ENCODE data around the gene MEIS1. TPM values are rescaled to one million over a fixed set of nuclear protein-coding genes. Genes with fewer than 3 reads are reported as not detected.

The MEIS1 gene
- total and polyA plus RNA-seq, 2 experiments from 2014 or later, result 0.16 to 0.28 TPM

DNA sequence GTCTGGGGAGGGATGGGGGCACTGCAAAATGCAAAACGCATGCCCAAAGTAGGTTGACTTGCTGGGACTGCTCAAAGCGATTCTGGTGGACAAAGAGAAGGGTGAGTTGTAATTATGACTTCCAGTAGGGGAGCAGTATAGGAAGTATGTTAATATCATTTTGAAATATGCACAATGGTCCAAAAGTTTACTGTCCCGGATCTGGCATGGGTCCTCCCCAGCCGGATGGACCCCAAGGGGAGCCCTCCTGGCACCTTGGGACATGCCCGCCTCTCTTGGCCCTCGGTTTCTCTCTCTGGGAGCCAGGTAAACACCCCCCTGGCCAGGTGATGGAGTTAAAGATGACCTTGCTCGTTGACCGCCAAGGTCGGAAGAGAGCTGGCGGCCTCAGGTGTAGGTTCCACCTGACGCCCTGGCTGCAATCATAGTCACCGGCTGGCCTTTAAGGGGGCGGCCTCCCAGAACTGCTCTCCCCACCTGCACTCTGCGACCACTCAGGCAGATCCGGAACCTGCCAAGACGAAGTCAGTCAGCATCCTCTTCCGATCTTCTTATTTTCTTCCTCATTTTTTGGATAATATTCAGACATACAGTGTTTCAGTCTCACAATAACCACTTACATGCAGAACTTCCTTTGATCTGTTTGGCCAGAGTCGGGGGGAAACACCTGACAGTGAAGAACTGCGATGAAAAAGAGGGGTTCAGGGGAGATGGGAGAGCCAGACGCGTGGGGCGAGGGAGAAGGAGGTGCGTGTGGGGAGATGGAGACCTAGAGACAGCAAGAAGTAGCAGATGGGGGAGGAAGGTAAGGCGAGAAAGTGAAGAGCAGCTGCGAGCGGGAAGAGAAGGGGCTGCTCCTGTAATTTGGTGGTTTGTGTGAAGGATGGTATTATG lies 148.3 kb downstream of the MEIS1 start:
- ATAC-seq (peak; percentile 11), DNase-seq (ENCODE audit: low spot score) (peak; percentile 49)
- H3K4me3 ChIP-seq, result peak overlapping the region; percentile 61
- TF ChIP-seq EZH2 (IDR thresholded peaks at IDR 0.05; ENCODE audit: low read depth, unreplicated experiment) (peak; percentile 86), JUNB (IDR thresholded peaks at IDR 0.05; ENCODE audit: unreplicated experiment) (no peak)
- TF ChIP-seq, protein P1, sequence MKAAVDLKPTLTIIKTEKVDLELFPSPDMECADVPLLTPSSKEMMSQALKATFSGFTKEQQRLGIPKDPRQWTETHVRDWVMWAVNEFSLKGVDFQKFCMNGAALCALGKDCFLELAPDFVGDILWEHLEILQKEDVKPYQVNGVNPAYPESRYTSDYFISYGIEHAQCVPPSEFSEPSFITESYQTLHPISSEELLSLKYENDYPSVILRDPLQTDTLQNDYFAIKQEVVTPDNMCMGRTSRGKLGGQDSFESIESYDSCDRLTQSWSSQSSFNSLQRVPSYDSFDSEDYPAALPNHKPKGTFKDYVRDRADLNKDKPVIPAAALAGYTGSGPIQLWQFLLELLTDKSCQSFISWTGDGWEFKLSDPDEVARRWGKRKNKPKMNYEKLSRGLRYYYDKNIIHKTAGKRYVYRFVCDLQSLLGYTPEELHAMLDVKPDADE (IDR thresholded peaks at IDR 0.05), result no peak
- no peak overlapping the region for H3K4me3 Mint-ChIP-seq
- H3K27me3 Mint-ChIP-seq (ENCODE audit: insufficient read depth, low read depth, poor library complexity), result no peaks in the 10 kb centered on the region
- H3K79me2 ChIP-seq (replicated peaks; ENCODE audit: insufficient read depth), result no peaks in the 10 kb centered on the region
- H3K36me3 Mint-ChIP-seq (ENCODE audit: low read depth), result no peaks in the 10 kb centered on the region
- H3K4me1 Mint-ChIP-seq, result peaks cover 18% of the 10 kb centered on the region
- peak overlapping the region; percentile 87 for H3K4me2 ChIP-seq
- peaks cover 85% of the 10 kb centered on the region for H3K27me3 ChIP-seq (ENCODE audit: insufficient read depth)
- no peak overlapping the region for H2AFZ ChIP-seq
- H3K4me1 ChIP-seq (ENCODE audit: insufficient read depth), result peaks cover 44% of the 10 kb centered on the region
- no peak overlapping the region for H3K27ac Mint-ChIP-seq
- H3F3A ChIP-seq (replicated peaks; ENCODE audit: low read depth), result peaks cover 5% of the 10 kb centered on the region; the same call in 1 of the 2 replicates
- H3K36me3 ChIP-seq (ENCODE audit: insufficient read depth), result no peaks in the 10 kb centered on the region
- H3K27ac ChIP-seq (ENCODE audit: low read depth), result no peak overlapping the region
- H4K20me1 ChIP-seq (replicated peaks; ENCODE audit: insufficient read depth), result peaks cover 11% of the 10 kb centered on the region; the same call in 1 of the 2 replicates
- H3K9me3 Mint-ChIP-seq, result peaks cover 4% of the 10 kb centered on the region; the same call in 2 of the 3 replicates
- H3K9me2 ChIP-seq (ENCODE audit: insufficient read depth), result no peaks in the 10 kb centered on the region

DNA sequence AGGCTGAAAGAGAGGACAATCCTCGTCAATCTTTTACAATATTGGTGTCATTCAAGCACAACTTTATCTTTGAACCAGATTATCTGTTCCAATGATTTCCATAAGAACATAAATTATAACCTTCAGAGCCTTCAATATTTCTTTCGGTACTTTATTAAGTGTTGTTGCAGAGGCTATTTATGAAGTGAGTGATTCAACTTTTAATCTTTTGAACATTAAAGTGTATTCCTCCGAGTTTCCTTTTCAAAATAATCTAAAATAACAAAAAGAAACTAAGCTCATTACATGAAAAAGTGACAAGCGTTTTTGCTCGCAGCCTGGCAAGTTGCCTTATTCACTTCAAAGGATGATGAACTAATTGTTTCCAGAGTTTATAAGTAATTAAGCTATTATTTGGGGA lies 149.0 kb downstream of the MEIS1 start:
- Histone ChIP-seq H2AFZ (no peak overlapping the region), H3K27ac (ENCODE audit: low read depth) (no peak overlapping the region), H3K27me3 (ENCODE audit: insufficient read depth) (peaks cover 79% of the 10 kb centered on the region), H3K9me2 (ENCODE audit: insufficient read depth) (no peaks in the 10 kb centered on the region), H3K36me3 (ENCODE audit: insufficient read depth) (no peaks in the 10 kb centered on the region), H3K4me1 (ENCODE audit: insufficient read depth) (peaks cover 37% of the 10 kb centered on the region), H3K79me2 (replicated peaks; ENCODE audit: insufficient read depth) (no peaks in the 10 kb centered on the region), H3K4me3 (no peak overlapping the region; the same call in 1 of the 2 replicates), H3K4me2 (peak overlapping the region; percentile 87; the same call in 1 of the 2 replicates), H3F3A (replicated peaks; ENCODE audit: low read depth) (peaks cover 5% of the 10 kb centered on the region; the same call in 1 of the 2 replicates), H4K20me1 (replicated peaks; ENCODE audit: insufficient read depth) (peaks cover 10% of the 10 kb centered on the region; the same call in 1 of the 2 replicates)
- Mint-ChIP-seq H3K27me3 (ENCODE audit: insufficient read depth, low read depth, poor library complexity) (no peaks in the 10 kb centered on the region), H3K4me3 (no peak overlapping the region), H3K4me1 (peaks cover 12% of the 10 kb centered on the region), H3K9me3 (peaks cover 4% of the 10 kb centered on the region; the same call in 2 of the 3 replicates), H3K36me3 (ENCODE audit: low read depth) (no peaks in the 10 kb centered on the region), H3K27ac (no peak overlapping the region)
- DNase-seq (ENCODE audit: low spot score) (no peak), ATAC-seq (no peak)
- no peak for TF ChIP-seq POLR2AphosphoS5 (IDR thresholded peaks at IDR 0.05; ENCODE audit: low read depth)
- no peak for TF ChIP-seq ZNF331 (CRISPR knock-in tag; IDR thresholded peaks at IDR 0.05; ENCODE audit: low read depth)
- TF ChIP-seq, protein P2, sequence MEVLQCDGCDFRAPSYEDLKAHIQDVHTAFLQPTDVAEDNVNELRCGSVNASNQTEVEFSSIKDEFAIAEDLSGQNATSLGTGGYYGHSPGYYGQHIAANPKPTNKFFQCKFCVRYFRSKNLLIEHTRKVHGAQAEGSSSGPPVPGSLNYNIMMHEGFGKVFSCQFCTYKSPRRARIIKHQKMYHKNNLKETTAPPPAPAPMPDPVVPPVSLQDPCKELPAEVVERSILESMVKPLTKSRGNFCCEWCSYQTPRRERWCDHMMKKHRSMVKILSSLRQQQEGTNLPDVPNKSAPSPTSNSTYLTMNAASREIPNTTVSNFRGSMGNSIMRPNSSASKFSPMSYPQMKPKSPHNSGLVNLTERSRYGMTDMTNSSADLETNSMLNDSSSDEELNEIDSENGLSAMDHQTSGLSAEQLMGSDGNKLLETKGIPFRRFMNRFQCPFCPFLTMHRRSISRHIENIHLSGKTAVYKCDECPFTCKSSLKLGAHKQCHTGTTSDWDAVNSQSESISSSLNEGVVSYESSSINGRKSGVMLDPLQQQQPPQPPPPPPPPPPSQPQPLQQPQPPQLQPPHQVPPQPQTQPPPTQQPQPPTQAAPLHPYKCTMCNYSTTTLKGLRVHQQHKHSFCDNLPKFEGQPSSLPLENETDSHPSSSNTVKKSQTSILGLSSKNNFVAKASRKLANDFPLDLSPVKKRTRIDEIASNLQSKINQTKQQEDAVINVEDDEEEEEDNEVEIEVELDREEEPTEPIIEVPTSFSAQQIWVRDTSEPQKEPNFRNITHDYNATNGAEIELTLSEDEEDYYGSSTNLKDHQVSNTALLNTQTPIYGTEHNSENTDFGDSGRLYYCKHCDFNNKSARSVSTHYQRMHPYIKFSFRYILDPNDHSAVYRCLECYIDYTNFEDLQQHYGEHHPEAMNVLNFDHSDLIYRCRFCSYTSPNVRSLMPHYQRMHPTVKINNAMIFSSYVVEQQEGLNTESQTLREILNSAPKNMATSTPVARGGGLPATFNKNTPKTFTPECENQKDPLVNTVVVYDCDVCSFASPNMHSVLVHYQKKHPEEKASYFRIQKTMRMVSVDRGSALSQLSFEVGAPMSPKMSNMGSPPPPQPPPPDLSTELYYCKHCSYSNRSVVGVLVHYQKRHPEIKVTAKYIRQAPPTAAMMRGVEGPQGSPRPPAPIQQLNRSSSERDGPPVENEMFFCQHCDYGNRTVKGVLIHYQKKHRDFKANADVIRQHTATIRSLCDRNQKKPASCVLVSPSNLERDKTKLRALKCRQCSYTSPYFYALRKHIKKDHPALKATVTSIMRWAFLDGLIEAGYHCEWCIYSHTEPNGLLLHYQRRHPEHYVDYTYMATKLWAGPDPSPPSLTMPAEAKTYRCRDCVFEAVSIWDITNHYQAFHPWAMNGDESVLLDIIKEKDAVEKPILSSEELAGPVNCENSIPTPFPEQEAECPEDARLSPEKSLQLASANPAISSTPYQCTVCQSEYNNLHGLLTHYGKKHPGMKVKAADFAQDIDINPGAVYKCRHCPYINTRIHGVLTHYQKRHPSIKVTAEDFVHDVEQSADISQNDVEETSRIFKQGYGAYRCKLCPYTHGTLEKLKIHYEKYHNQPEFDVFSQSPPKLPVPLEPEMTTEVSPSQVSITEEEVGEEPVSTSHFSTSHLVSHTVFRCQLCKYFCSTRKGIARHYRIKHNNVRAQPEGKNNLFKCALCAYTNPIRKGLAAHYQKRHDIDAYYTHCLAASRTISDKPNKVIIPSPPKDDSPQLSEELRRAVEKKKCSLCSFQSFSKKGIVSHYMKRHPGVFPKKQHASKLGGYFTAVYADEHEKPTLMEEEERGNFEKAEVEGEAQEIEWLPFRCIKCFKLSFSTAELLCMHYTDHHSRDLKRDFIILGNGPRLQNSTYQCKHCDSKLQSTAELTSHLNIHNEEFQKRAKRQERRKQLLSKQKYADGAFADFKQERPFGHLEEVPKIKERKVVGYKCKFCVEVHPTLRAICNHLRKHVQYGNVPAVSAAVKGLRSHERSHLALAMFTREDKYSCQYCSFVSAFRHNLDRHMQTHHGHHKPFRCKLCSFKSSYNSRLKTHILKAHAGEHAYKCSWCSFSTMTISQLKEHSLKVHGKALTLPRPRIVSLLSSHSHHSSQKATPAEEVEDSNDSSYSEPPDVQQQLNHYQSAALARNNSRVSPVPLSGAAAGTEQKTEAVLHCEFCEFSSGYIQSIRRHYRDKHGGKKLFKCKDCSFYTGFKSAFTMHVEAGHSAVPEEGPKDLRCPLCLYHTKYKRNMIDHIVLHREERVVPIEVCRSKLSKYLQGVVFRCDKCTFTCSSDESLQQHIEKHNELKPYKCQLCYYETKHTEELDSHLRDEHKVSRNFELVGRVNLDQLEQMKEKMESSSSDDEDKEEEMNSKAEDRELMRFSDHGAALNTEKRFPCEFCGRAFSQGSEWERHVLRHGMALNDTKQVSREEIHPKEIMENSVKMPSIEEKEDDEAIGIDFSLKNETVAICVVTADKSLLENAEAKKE (CRISPR knock-in tag; IDR thresholded peaks at IDR 0.05), result no peak
- TF ChIP-seq EZH2 (IDR thresholded peaks at IDR 0.05; ENCODE audit: low read depth, unreplicated experiment), result peak; percentile 27
- TF ChIP-seq, protein P3, sequence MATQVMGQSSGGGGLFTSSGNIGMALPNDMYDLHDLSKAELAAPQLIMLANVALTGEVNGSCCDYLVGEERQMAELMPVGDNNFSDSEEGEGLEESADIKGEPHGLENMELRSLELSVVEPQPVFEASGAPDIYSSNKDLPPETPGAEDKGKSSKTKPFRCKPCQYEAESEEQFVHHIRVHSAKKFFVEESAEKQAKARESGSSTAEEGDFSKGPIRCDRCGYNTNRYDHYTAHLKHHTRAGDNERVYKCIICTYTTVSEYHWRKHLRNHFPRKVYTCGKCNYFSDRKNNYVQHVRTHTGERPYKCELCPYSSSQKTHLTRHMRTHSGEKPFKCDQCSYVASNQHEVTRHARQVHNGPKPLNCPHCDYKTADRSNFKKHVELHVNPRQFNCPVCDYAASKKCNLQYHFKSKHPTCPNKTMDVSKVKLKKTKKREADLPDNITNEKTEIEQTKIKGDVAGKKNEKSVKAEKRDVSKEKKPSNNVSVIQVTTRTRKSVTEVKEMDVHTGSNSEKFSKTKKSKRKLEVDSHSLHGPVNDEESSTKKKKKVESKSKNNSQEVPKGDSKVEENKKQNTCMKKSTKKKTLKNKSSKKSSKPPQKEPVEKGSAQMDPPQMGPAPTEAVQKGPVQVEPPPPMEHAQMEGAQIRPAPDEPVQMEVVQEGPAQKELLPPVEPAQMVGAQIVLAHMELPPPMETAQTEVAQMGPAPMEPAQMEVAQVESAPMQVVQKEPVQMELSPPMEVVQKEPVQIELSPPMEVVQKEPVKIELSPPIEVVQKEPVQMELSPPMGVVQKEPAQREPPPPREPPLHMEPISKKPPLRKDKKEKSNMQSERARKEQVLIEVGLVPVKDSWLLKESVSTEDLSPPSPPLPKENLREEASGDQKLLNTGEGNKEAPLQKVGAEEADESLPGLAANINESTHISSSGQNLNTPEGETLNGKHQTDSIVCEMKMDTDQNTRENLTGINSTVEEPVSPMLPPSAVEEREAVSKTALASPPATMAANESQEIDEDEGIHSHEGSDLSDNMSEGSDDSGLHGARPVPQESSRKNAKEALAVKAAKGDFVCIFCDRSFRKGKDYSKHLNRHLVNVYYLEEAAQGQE (IDR thresholded peaks at IDR 0.05; ENCODE audit: unreplicated experiment), result no peak
- no peak for TF ChIP-seq NANOG (IDR thresholded peaks at IDR 0.05; ENCODE audit: borderline replicate concordance)
